AG09309 (cell line): ENCODE measurements around the gene SCYGR3.

Source experiments
- DNase-seq: peaks from one replicate; pipeline ENCODE4 v3.0.0-alpha.2; 2010; ENCODE audit warnings: low read depth
- H3K4me3 ChIP-seq: 2 replicates; pipeline ENCODE4 v1.5.1; 2011; ENCODE audit warnings: mild to moderate bottlenecking, low read depth, low read length, moderate library complexity; ENCODE audit not compliant: control insufficient read depth
- TF ChIP-seq, protein P1 (sequence below): IDR thresholded peaks from 2 replicates; pipeline ENCODE4 v1.5.1; 2011; ENCODE audit warnings: mild to moderate bottlenecking, low read depth, low read length, inconsistent platforms; ENCODE audit not compliant: insufficient read depth, control insufficient read depth; ENCODE audit errors: missing control alignments

The SCYGR3 gene

GRCh38 chr2:227615906-227616305 lies 1.3 kb upstream of the SCYGR3 start:
- no peak overlapping the region for H3K4me3 ChIP-seq
- TF ChIP-seq, protein P1, sequence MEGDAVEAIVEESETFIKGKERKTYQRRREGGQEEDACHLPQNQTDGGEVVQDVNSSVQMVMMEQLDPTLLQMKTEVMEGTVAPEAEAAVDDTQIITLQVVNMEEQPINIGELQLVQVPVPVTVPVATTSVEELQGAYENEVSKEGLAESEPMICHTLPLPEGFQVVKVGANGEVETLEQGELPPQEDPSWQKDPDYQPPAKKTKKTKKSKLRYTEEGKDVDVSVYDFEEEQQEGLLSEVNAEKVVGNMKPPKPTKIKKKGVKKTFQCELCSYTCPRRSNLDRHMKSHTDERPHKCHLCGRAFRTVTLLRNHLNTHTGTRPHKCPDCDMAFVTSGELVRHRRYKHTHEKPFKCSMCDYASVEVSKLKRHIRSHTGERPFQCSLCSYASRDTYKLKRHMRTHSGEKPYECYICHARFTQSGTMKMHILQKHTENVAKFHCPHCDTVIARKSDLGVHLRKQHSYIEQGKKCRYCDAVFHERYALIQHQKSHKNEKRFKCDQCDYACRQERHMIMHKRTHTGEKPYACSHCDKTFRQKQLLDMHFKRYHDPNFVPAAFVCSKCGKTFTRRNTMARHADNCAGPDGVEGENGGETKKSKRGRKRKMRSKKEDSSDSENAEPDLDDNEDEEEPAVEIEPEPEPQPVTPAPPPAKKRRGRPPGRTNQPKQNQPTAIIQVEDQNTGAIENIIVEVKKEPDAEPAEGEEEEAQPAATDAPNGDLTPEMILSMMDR: no peak
- DNase-seq: no peak

DNA sequence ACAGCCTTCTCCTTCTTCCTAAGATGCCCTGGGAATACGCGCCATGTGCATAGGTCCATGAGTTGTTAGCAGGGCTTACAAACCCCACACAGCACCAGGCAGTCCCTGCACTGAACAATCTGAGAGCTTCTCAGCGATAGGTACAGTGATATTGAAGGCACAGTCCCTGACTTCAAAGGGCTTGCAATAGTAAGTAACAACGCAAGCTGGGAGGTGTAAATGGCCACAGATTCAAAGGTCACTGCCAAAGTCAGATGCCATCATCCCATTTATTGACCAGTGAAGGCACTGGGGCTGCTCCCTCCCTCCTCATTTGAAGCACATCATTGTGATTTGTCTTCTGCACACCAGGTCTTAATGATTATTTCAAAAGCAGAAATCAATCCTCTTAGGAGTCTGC lies 541 bp upstream of the SCYGR3 start:
- no peak for DNase-seq
- TF ChIP-seq, protein P1: no peak
- H3K4me3 ChIP-seq: no peak overlapping the region

GRCh38 chr2:227614246-227614645 lies 394 bp downstream of the SCYGR3 start:
- TF ChIP-seq, protein P1: no peak
- no peak overlapping the region for H3K4me3 ChIP-seq
- no peak for DNase-seq

DNA sequence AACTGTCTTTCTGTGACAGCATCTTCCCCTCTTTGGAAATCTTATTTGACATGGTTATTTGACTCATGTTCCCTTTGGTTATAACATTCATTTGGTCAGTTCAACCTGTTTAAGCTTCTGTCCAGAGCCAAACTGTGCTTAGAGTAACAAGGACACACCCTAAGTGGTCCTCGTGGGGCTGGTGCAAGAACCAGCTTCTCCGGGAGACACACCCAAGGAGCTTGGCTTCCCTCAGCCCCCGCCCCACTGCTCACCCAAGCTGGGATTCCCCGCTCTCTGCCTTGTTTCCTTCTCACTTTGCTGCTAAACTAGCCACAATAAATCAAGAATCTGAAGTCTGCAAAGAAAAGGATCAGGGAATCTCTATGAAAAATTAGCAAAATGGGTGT lies 1.4 kb downstream of the SCYGR3 start:
- no peak overlapping the region for H3K4me3 ChIP-seq
- TF ChIP-seq, protein P1: no peak
- no peak for DNase-seq

DNA sequence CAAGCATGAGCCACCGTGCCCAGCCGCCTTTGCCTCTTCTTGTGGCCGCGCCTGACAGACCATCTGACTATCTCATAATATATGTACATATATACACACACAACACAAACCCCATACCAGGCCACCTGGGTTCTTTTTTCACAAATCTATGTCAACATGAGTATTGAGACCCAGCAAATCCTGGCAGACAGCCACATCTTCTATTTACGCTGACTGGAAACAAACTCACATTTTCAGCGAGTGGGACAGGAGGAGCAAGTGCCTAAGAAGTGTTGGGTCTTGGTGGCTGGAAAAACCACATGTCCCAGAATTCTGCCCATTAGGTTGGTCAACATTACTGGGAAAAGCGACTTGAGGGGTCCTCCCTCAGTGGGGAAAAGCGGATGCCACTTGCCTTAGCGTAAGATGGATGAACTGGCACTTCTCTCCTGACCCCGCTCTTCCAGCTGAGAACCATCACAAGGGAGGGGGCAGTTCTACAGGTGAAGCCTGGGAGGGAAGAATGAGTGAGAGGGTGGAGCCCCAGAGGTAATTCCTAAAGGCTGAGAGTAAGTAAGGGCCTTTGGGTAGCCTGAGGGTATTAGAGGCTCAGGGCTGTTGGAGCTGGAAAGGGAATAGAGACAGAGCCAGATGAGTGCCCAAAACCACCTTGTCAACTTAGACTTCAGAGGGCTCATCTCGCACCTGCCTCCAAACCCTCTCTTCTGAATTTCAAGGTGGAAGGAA lies 1.9 kb downstream of the SCYGR3 start:
- TF ChIP-seq, protein P1: no peak
- no peak overlapping the region for H3K4me3 ChIP-seq
- no peak for DNase-seq

- DNase-seq: no peak
- no peak overlapping the region for H3K4me3 ChIP-seq
- TF ChIP-seq, protein P1: no peak
Measured at GRCh38 chr2:227610123-227610522, 4.5 kb downstream of the SCYGR3 start.
